ENCODE results near the gene STYXL1.

Gene STYXL1

DNA sequence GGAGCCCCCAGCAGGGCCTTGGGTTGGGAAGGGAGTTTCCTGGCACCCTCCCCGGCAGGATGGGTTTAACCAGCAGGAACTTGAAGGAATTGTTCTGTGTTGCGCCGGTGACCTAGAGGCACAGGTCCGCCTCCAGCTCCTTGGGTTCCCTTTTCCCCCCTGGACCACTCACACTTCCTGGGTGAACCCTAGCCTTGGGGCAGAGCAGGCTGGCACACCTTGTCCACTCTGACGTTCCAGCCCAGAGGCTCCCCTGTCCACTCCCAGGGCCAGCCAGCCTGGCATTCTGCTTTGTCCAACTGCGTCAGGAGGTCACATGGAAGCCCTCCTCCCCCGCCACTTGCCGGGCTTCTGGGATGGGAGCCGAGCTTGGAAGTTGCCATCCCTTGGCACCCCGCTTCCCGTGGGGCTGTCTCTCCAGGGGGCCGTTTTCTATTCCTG lies 79.2 kb downstream of the STYXL1 start:
- no peaks in the 10 kb centered on the region for H3K9me2 ChIP-seq (replicated peaks; ENCODE audit: control insufficient read depth, low read length)
- H3K79me2 ChIP-seq (ENCODE audit: control insufficient read depth, low read length) = no peaks in the 10 kb centered on the region
- no peaks in the 10 kb centered on the region for H3K9me3 ChIP-seq (ENCODE audit: control insufficient read depth, insufficient read depth, low read length)
- no peaks in the 10 kb centered on the region for H4K20me1 ChIP-seq (ENCODE audit: control insufficient read depth, insufficient read depth, low read depth, low read length)
- no peak overlapping the region for H3K4me2 ChIP-seq (ENCODE audit: low read length)
- H3K4me1 ChIP-seq (ENCODE audit: control insufficient read depth, low read length) = no peaks in the 10 kb centered on the region
- no peaks in the 10 kb centered on the region for H3K27me3 ChIP-seq (ENCODE audit: control insufficient read depth, low read length)
- no peaks in the 10 kb centered on the region for H3F3A ChIP-seq (ENCODE audit: control insufficient read depth, insufficient read depth)
- no peak overlapping the region for H3K4me3 ChIP-seq (ENCODE audit: low read length)
- TF ChIP-seq, protein P1, sequence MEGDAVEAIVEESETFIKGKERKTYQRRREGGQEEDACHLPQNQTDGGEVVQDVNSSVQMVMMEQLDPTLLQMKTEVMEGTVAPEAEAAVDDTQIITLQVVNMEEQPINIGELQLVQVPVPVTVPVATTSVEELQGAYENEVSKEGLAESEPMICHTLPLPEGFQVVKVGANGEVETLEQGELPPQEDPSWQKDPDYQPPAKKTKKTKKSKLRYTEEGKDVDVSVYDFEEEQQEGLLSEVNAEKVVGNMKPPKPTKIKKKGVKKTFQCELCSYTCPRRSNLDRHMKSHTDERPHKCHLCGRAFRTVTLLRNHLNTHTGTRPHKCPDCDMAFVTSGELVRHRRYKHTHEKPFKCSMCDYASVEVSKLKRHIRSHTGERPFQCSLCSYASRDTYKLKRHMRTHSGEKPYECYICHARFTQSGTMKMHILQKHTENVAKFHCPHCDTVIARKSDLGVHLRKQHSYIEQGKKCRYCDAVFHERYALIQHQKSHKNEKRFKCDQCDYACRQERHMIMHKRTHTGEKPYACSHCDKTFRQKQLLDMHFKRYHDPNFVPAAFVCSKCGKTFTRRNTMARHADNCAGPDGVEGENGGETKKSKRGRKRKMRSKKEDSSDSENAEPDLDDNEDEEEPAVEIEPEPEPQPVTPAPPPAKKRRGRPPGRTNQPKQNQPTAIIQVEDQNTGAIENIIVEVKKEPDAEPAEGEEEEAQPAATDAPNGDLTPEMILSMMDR (IDR thresholded peaks at IDR 0.05; ENCODE audit: low read depth, low read length, poor library complexity, severe bottlenecking) = no peak
- TF ChIP-seq EZH2phosphoT487 (IDR thresholded peaks at IDR 0.05; ENCODE audit: borderline replicate concordance, low read length) = no peak
- H3K36me3 ChIP-seq (ENCODE audit: control insufficient read depth, low read length) = no peaks in the 10 kb centered on the region; the same call in 1 of the 2 replicates
- no peak overlapping the region for H3K27ac ChIP-seq (ENCODE audit: low read depth, low read length)

- no peak overlapping the region for H3K4me2 ChIP-seq (ENCODE audit: low read length)
- no peaks in the 10 kb centered on the region for H3K4me1 ChIP-seq (ENCODE audit: control insufficient read depth, low read length)
- no peaks in the 10 kb centered on the region for H3F3A ChIP-seq (ENCODE audit: control insufficient read depth, insufficient read depth)
- H3K36me3 ChIP-seq (ENCODE audit: control insufficient read depth, low read length) = no peaks in the 10 kb centered on the region; the same call in 1 of the 2 replicates
- H3K27ac ChIP-seq (ENCODE audit: low read depth, low read length) = no peak overlapping the region
- H4K20me1 ChIP-seq (ENCODE audit: control insufficient read depth, insufficient read depth, low read depth, low read length) = 0 out of 2 replicates have a peak, but pooled peaks cover 3% of the 10 kb centered on the region
- no peaks in the 10 kb centered on the region for H3K79me2 ChIP-seq (ENCODE audit: control insufficient read depth, low read length)
- H3K9me3 ChIP-seq (ENCODE audit: control insufficient read depth, insufficient read depth, low read length) = no peaks in the 10 kb centered on the region
- no peaks in the 10 kb centered on the region for H3K9me2 ChIP-seq (replicated peaks; ENCODE audit: control insufficient read depth, low read length)
- H3K4me3 ChIP-seq (ENCODE audit: low read length) = no peak overlapping the region
- H3K27me3 ChIP-seq (ENCODE audit: control insufficient read depth, low read length) = no peaks in the 10 kb centered on the region
- TF ChIP-seq EZH2phosphoT487 (IDR thresholded peaks at IDR 0.05; ENCODE audit: borderline replicate concordance, low read length) = no peak
- TF ChIP-seq, protein P1 (IDR thresholded peaks at IDR 0.05; ENCODE audit: low read depth, low read length, poor library complexity, severe bottlenecking) = no peak
Measured at GRCh38 chr7:75968012-75968411, 79.8 kb downstream of the STYXL1 start.

GRCh38 chr7:75967487-75967997 lies 80.3 kb downstream of the STYXL1 start:
- Histone ChIP-seq H3K36me3 (ENCODE audit: control insufficient read depth, low read length) (no peaks in the 10 kb centered on the region; the same call in 1 of the 2 replicates), H3K9me2 (replicated peaks; ENCODE audit: control insufficient read depth, low read length) (no peaks in the 10 kb centered on the region), H3K79me2 (ENCODE audit: control insufficient read depth, low read length) (no peaks in the 10 kb centered on the region), H3F3A (ENCODE audit: control insufficient read depth, insufficient read depth) (no peaks in the 10 kb centered on the region), H3K27me3 (ENCODE audit: control insufficient read depth, low read length) (no peaks in the 10 kb centered on the region), H3K4me1 (ENCODE audit: control insufficient read depth, low read length) (no peaks in the 10 kb centered on the region), H3K27ac (ENCODE audit: low read depth, low read length) (no peak overlapping the region), H3K9me3 (ENCODE audit: control insufficient read depth, insufficient read depth, low read length) (no peaks in the 10 kb centered on the region), H3K4me2 (ENCODE audit: low read length) (no peak overlapping the region), H3K4me3 (ENCODE audit: low read length) (no peak overlapping the region), H4K20me1 (ENCODE audit: control insufficient read depth, insufficient read depth, low read depth, low read length) (0 out of 2 replicates have a peak, but pooled peaks cover 3% of the 10 kb centered on the region)
- TF ChIP-seq EZH2phosphoT487 (IDR thresholded peaks at IDR 0.05; ENCODE audit: borderline replicate concordance, low read length) = no peak
- TF ChIP-seq, protein P1 (IDR thresholded peaks at IDR 0.05; ENCODE audit: low read depth, low read length, poor library complexity, severe bottlenecking) = no peak
